Ishikawa (cell line): ENCODE measurements around the gene TLE4.

Experiments used
- CEBPB ChIP-seq: IDR thresholded peaks from 2 replicates; pipeline ENCODE4 v1.6.1; 2012
- EGR1 ChIP-seq: IDR thresholded peaks from 2 replicates; pipeline ENCODE4 v1.6.1; 2012
- EP300 ChIP-seq: IDR thresholded peaks from 2 replicates; pipeline ENCODE4 v1.6.1; 2012; ENCODE audit warnings: borderline replicate concordance
- RAD21 ChIP-seq: IDR thresholded peaks from 2 replicates; pipeline ENCODE4 v1.6.1; 2012; ENCODE audit warnings: low read depth
- TAF1 ChIP-seq: IDR thresholded peaks from 2 replicates; pipeline ENCODE4 v1.6.1; 2012; ENCODE audit warnings: low read depth, mild to moderate bottlenecking
- TCF12 ChIP-seq: IDR thresholded peaks from 2 replicates; pipeline ENCODE4 v1.6.1; 2012; ENCODE audit warnings: low read depth
- TEAD4 ChIP-seq: IDR thresholded peaks from 2 replicates; pipeline ENCODE4 v1.6.1; 2012
- USF1 ChIP-seq: IDR thresholded peaks from 2 replicates; pipeline ENCODE4 v1.6.1; 2012
- YY1 ChIP-seq: IDR thresholded peaks from 2 replicates; pipeline ENCODE4 v1.6.1; 2012; ENCODE audit warnings: low read depth
- ZBTB7A ChIP-seq: IDR thresholded peaks from 2 replicates; pipeline ENCODE4 v1.6.1; 2012; ENCODE audit warnings: low read depth
- TF ChIP-seq, protein P1 (sequence below): IDR thresholded peaks from 2 replicates; pipeline ENCODE4 v1.6.1; 2012; ENCODE audit warnings: low read depth, mild to moderate bottlenecking
- TF ChIP-seq, protein P2 (sequence below): IDR thresholded peaks from 2 replicates; pipeline ENCODE4 v1.6.1; 2012

DNA sequence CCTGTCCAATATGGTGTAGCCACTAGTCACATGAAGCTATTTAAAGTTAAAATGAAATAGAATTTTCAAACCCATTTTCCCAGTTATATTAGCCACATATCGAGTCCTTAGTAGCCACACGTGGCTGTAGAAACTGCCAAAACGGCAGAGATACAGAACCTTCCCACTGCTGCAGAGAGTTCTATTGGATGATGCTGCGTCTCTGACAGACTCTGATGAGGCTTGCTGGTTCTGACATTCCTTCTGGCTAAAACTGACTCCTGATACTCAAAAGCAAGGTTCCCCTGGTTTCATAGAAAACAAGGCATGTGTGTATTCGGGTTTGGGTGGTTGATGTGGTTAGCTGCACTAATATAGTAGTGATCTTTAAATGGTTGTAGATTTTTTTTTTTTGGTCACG is 91.5 kb downstream of the TLE4 start:
- TF ChIP-seq EGR1 (no peak), ZBTB7A (no peak), RAD21 (no peak), USF1 (no peak), YY1 (no peak), EP300 (no peak), TCF12 (no peak), TEAD4 (no peak), TAF1 (no peak), CEBPB (no peak)
- TF ChIP-seq, protein P1, sequence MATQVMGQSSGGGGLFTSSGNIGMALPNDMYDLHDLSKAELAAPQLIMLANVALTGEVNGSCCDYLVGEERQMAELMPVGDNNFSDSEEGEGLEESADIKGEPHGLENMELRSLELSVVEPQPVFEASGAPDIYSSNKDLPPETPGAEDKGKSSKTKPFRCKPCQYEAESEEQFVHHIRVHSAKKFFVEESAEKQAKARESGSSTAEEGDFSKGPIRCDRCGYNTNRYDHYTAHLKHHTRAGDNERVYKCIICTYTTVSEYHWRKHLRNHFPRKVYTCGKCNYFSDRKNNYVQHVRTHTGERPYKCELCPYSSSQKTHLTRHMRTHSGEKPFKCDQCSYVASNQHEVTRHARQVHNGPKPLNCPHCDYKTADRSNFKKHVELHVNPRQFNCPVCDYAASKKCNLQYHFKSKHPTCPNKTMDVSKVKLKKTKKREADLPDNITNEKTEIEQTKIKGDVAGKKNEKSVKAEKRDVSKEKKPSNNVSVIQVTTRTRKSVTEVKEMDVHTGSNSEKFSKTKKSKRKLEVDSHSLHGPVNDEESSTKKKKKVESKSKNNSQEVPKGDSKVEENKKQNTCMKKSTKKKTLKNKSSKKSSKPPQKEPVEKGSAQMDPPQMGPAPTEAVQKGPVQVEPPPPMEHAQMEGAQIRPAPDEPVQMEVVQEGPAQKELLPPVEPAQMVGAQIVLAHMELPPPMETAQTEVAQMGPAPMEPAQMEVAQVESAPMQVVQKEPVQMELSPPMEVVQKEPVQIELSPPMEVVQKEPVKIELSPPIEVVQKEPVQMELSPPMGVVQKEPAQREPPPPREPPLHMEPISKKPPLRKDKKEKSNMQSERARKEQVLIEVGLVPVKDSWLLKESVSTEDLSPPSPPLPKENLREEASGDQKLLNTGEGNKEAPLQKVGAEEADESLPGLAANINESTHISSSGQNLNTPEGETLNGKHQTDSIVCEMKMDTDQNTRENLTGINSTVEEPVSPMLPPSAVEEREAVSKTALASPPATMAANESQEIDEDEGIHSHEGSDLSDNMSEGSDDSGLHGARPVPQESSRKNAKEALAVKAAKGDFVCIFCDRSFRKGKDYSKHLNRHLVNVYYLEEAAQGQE: no peak
- TF ChIP-seq, protein P2, sequence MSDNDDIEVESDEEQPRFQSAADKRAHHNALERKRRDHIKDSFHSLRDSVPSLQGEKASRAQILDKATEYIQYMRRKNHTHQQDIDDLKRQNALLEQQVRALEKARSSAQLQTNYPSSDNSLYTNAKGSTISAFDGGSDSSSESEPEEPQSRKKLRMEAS: no peak
